GM12891 (cell line): ENCODE results near the gene AANAT.

Experiments
- POLR2A ChIP-seq: IDR thresholded peaks from 2 replicates; pipeline ENCODE4 v1.6.1; 2011; ENCODE audit warnings: low read depth, low read length, control low read depth
- SPI1 ChIP-seq: IDR thresholded peaks from 2 replicates; pipeline ENCODE4 v1.6.1; 2011; ENCODE audit warnings: low read depth, low read length, control low read depth

GRCh38 chr17:76472258-76472645, 4.8 kb downstream of the AANAT start:
- no peak for TF ChIP-seq SPI1
- no peak for TF ChIP-seq POLR2A
